HG03060 (cell line): ENCODE results near the gene TOP3B.

ENCODE experiments used
- ATAC-seq: cut with Tn5 transposase; IDR thresholded peaks from one replicate; pipeline ENCODE4 v1.9.1; 2021; ENCODE audit warnings: low read depth, moderate number of reproducible peaks; ENCODE audit not compliant: unreplicated experiment

TOP3B gene

DNA sequence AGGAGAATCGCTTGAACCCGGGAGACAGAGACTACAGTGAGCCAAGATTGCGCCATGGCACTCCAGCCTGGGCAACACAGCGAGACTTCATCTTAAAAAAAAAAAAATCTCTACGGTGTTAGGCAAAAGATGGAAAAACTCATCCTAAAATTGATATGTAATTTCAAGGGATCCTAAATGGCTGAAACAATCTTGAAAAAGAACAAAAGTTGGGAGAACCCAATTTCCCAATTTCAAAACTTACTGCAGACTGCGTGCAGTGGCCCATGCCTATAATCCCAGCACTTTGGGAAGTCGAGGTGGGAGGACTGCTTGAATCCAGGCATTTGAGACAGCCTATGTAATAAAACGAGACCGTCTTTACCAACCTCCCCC lies 31.7 kb upstream of the TOP3B start:
- no peak for ATAC-seq

- no peak for ATAC-seq
These were observed 31.1 kb upstream of the TOP3B start for GRCh38 chr22:22013559-22014284.

DNA sequence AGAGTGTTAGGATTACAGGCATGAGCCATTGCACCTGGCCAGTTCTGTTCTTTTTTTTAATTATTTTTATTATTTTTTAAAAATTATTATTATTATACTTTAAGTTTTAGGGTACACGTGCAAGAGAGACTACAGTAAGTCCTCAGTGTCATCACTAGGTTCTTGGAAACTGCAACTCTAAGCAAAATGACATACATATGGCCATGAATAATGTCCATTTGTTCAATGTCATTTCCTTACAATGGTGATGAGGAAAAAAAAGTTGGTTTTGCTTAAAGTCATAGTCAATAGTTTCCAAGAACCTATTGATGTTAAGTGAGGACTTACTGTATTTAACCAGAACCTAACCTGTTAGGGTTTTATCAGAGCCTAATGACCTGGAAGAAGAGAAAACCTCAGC lies 29.4 kb upstream of the TOP3B start:
- no peak for ATAC-seq

DNA sequence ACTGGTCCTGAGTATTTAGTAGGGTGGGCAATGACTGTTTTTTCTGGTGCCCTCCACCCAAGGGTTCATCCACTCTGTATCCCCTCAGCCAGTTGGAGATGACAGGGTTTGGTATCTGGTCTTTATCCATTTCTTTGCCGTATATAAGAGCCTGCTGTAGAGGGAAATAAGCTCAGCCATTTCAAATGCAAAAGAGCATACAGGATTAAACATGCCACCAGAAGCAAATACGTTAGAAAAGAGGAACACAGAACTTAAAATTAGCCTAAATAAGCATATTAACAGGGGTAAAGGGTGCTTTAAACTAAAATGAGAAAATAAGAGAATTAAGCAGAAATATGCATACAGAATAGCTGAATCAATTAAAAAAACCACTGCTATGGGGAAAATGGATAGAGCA lies 27.8 kb upstream of the TOP3B start:
- ATAC-seq: no peak

DNA sequence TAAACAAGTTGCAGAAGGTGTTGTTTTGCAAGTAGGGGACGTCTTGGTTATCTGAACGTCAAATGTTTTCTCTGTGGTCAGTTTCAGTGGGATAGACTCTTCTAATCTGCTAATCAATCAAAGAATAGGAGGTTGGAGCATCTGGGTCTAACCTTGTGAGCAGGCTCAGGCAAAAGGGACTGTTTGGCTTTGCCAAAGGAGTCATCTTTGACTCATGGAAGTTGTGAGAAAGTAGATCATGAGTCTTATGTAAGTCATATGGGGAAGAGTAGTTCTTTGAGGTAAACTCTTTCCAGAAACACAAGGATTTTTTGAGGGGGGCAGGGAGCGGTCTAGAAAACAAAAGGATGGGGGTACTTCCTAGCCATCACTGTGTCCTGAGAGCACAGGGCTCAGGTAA lies 27.1 kb upstream of the TOP3B start:
- ATAC-seq: no peak

- ATAC-seq: no peak
These were observed 24.0 kb upstream of the TOP3B start for GRCh38 chr22:22006596-22006990.

DNA sequence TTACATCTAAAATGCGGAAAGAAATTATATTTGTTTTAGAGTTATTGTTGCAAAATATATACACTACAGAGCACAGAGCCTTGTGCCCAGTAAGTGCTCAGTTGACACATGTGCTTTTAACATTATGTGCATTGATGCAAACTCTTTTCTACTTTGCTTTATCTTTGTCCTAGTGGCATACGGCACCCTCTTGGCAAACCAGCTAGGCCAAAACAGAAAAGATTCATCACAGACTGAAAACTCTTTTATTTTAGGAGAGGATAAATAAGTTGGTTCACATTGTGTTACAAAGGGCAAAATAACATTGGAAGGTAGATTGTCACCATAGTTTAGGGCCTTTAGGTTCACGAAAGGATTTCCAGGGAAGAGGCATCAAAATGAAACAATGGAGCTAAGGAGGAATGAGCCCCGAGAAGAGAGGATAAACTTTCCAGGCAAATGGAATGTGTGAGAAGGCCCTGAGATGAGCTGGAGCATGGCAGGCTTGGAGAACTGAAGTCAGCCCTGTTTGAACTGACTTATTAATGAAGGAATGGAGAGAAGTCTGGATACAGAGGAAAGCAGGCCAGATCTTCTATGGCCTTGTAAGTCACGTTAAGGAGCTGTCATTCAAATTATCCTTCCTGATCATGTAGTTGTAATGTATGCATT lies 23.5 kb upstream of the TOP3B start:
- ATAC-seq: no peak

DNA sequence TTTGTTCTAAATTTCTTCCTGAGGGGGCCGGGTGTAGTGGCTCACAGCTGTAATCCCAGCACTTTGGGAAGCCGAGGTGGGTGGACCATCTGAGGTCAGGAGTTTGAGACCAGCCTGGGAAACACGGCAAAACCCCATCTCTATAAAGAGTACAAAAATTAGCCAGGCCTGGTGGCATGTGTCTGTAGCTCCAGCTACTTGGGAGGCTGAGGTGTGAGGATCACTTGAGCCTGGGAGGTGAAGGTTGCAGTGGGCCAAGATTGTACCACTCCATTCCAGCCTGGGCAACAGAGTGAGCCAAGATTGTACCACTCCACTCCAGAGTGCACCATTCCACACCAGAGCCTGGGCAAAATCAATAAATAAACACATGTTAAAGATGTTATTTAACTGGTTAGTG lies 20.6 kb upstream of the TOP3B start:
- no peak for ATAC-seq

- no peak for ATAC-seq
These were observed 20.0 kb upstream of the TOP3B start for GRCh38 chr22:22002526-22003055.

DNA sequence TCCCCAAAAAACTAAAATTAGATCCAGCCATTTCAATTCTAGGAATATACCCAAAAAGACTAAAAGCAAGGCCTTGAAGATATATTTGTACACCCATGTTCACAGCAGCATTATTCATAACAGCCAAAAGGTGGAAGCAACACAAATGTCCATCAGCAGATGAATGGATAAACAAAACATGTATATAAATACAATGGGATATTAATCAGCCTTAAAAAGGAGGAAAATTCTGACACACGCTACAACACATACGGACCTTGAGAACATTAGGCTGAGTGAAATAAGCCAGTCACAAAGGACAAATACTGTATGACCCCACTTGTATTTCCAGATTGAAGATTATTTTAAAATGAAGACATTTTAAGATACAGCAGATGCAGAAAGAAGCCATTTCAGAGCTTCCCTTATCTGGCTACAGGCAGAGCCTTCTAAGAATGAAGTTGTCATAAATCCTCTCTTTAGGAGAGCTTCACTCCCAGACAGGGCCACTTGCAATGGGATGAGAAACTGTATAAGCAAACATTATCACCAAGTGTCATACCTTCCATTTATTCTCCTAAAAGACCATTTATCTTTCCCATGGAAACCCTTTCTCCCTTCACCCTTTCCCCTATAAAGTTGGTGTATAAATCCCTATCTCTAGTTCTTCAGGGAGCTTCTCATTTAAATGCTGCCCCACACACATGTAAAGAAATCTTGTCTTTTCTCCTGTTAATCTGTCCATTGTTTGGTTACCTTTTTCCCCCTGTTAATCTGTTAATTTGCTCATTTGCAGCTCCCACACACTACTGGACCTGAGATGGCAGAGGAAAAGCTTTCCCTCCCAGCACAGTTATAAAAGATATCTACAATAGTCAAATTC lies 19.3 kb upstream of the TOP3B start:
- no peak for ATAC-seq

DNA sequence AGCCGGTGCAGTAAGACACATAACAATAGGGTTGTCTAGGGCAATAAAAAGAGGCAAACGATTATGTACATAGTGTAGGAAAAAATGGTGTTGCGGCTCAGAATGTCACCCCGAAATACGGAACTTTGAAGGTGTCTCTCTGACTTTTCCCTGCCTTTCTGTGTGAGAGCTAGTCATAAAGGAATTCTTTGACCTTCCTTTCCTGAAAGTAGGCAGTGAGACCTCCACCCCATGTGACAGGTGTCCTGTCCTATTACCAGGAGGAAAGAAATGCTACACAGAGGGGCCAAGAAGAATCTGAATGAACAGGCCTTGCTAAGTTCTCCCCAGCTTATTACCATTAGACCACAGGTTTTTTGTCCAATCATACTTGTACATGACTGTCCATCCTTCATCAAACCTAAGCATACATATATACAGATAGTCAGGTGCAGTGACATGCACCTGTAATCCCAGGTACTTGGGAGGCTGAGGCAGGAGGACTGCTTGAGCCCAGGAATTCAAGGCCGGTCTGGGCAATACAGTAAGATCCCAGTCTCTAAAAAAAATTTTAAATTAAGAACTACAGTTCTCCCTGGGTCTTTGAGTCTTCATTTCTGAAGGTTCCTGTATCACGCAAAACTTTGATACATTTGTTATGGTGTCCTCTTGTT lies 16.1 kb upstream of the TOP3B start:
- no peak for ATAC-seq

GRCh38 chr22:21996175-21996720 lies 13.7 kb upstream of the TOP3B start:
- no peak for ATAC-seq

- ATAC-seq: no peak
These were observed 13.1 kb upstream of the TOP3B start for GRCh38 chr22:21995660-21996059.

DNA sequence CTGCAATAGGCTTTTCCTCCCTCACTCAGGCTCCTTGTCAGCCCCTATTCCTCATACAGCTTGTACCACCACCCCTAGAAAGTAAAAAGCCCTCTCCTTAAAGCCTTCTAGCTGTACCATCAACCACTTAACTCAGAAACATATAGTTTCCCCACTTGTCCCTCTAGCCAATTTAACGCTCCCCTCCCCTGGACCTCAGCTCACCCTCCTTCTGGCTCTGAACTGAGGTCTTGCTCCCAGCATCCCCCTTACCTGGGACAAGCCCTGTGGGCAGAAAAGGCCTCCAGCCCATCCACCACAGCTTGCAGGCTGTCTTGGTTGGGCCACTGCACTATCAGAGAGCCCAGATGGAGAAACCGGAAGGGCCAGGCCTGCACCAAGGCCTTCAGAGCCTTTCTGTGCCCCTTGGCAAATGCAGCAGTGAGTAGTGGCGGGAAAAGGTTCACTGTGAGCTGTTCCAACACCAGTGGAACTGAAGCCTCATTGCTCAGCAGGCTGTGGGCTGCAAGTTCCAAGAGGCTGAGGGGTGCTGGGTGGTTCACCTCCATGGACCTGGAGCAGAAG lies 12.4 kb upstream of the TOP3B start:
- no peak for ATAC-seq

GRCh38 chr22:21992593-21993237 lies 10.1 kb upstream of the TOP3B start:
- no peak for ATAC-seq

DNA sequence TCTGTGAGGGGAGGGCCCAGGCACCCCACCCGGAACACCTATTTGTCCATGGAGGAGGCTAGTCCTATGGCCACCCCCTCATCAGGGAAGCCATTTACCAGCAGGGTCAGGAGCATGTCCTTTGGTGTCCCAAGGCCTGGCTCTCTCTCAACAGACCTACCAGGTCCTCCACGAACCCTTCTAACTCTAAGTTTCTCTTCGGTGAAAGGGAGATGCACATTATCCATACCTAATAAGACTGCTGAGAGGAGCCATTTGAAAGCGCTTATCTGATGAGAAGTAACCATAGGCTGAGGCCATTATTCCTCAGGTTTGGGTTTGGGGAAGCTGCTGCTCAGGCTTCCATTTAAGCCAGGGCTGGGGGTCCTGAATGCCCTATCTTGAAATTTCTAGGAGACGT lies 9.2 kb upstream of the TOP3B start:
- no peak for ATAC-seq

- no peak for ATAC-seq
These were observed 8.7 kb upstream of the TOP3B start for GRCh38 chr22:21991304-21991596.

DNA sequence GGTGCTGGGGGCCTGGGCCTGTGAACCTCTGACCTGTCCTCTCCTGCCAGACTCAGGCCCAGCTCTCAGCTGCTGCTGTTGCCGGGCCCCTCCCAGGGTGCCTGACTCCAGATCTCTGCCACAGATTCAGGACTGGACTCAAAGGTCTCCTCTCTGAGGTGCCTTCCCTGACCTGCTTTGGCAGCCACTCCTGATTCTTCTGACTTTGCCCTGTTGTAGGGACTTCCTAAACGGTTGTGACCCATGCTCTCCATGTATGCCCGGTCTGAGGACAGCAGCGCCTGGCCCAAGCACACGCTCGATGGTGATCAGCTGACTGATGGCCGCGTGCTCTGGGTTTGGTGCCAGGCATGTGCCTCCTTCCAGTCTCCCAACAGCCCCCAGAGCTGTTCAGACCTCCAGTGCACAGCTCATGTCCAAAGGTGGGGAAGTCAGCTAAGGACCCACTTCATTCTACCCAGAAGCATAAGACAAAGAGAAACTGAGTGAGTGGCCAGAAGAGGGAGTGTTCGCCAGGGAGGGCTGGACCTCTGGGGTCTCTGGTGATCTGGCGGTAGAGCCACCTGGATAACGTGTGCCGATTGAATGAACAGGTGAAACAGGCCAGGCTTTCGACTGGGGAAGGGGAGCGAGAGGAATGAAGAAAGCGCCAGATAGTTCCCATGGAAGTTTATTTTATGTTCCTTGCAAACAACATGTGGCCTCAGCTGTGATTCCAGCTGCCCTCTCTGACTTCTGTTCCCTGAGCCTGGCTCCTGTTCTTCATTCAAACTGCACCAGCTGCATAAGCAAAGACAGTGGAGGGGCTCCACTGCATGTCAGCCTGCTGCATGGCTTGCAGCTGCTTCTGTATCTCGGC lies 8.1 kb upstream of the TOP3B start:
- ATAC-seq: no peak

DNA sequence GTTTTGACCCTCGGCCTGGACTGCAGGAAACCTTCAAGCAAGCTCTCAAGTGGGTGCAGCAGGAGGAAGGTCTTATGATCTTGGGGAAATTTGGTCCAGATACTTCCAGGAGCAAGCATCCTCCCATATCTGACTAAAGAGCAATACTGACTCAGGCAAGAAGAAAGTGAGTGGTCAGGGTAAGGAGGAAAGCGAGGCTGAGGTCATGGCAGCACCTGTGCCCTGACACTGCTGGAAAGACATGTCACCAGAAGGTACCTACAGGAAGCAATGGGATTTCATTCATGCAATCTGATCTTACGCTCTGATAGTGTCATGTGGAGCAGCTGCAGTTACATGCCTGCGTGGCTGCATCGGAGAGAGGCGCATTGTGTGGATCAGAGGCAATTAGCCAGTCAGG lies 6.5 kb upstream of the TOP3B start:
- no peak for ATAC-seq
